H9 (cell line): ENCODE results near the gene ACOXL. TPM values are rescaled to one million over a fixed set of nuclear protein-coding genes. Genes with fewer than 3 reads are reported as not detected.
A peak's percentile ranks its signal among the peaks of the same experiment; 100 is the strongest.

Source experiments
- DNase-seq: peaks from one replicate; pipeline ENCODE4 v3.0.0-alpha.2; 2017
- H2AFZ ChIP-seq: one replicate; pipeline ENCODE4 v1.6.1; 2013; ENCODE audit warnings: mild to moderate bottlenecking, low read length, control low read depth, moderate library complexity
- H2AK5ac ChIP-seq: 2 replicates; pipeline ENCODE4 v1.6.1; 2013; ENCODE audit warnings: low read length, control low read depth, mixed read lengths; ENCODE audit not compliant: insufficient read length
- H2BK120ac ChIP-seq: one replicate; pipeline ENCODE4 v1.6.1; 2013; ENCODE audit warnings: low read depth, mild to moderate bottlenecking, low read length, control low read depth, inconsistent platforms; ENCODE audit not compliant: poor library complexity, severe bottlenecking
- H2BK12ac ChIP-seq: 2 replicates; pipeline ENCODE4 v1.6.1; 2013; ENCODE audit warnings: low read length, control low read depth, mixed read lengths, low read depth; ENCODE audit not compliant: insufficient read length
- H2BK15ac ChIP-seq: 2 replicates; pipeline ENCODE4 v1.6.1; 2013; ENCODE audit warnings: low read depth, low read length, control low read depth
- H2BK20ac ChIP-seq: one replicate; pipeline ENCODE4 v1.6.1; 2013; ENCODE audit warnings: low read depth, mild to moderate bottlenecking, low read length, control low read depth, inconsistent platforms; ENCODE audit not compliant: poor library complexity, severe bottlenecking
- H2BK5ac ChIP-seq: 2 replicates; pipeline ENCODE4 v1.6.1; 2013; ENCODE audit warnings: low read length, control low read depth, mixed read lengths; ENCODE audit not compliant: insufficient read length
- H3K14ac ChIP-seq: 2 replicates; pipeline ENCODE4 v1.6.1; 2013; ENCODE audit warnings: low read length, control low read depth; ENCODE audit not compliant: insufficient read depth
- H3K18ac ChIP-seq: 2 replicates; pipeline ENCODE4 v1.6.1; 2013; ENCODE audit warnings: low read depth, mild to moderate bottlenecking, mixed read lengths, low read length, control low read depth; ENCODE audit not compliant: insufficient read length
- H3K23ac ChIP-seq: 2 replicates; pipeline ENCODE4 v1.6.1; 2013; ENCODE audit warnings: low read length, control low read depth, mixed read lengths, low read depth; ENCODE audit not compliant: insufficient read length
- H3K23me2 ChIP-seq: 2 replicates; pipeline ENCODE4 v1.6.1; 2013; ENCODE audit warnings: low read depth, mild to moderate bottlenecking, mixed read lengths, low read length, control low read depth; ENCODE audit not compliant: insufficient read length, poor library complexity, severe bottlenecking
- H3K27ac ChIP-seq: 2 replicates; pipeline ENCODE4 v1.5.1; 2013; ENCODE audit warnings: low read length, control low read depth, mixed read lengths, low read depth; ENCODE audit not compliant: insufficient read length
- H3K27me3 ChIP-seq: 2 replicates; pipeline ENCODE4 v1.6.1; 2013; ENCODE audit warnings: low read length, control low read depth, inconsistent platforms; ENCODE audit not compliant: insufficient read depth
- H3K4ac ChIP-seq: 2 replicates; pipeline ENCODE4 v1.6.1; 2013; ENCODE audit warnings: low read depth, mild to moderate bottlenecking, control low read depth, inconsistent platforms, low read length, moderate library complexity
- H3K4me1 ChIP-seq: 2 replicates; pipeline ENCODE4 v1.6.1; 2013; ENCODE audit warnings: low read length, control low read depth, inconsistent platforms; ENCODE audit not compliant: insufficient read depth
- H3K4me2 ChIP-seq: 2 replicates; pipeline ENCODE4 v1.6.1; 2013; ENCODE audit warnings: low read length, control low read depth, mixed read lengths; ENCODE audit not compliant: insufficient read length, insufficient read depth
- H3K56ac ChIP-seq: 2 replicates; pipeline ENCODE4 v1.6.1; 2013; ENCODE audit warnings: low read depth, mild to moderate bottlenecking, mixed read lengths, low read length, control low read depth; ENCODE audit not compliant: insufficient read length
- H3K79me1 ChIP-seq: 2 replicates; pipeline ENCODE4 v1.6.1; 2013; ENCODE audit warnings: low read depth, mild to moderate bottlenecking, moderate library complexity, low read length, control low read depth, inconsistent platforms; ENCODE audit not compliant: insufficient read depth, poor library complexity, severe bottlenecking
- H3K79me2 ChIP-seq: 2 replicates; pipeline ENCODE4 v1.6.1; 2013; ENCODE audit warnings: low read length, control low read depth, inconsistent platforms; ENCODE audit not compliant: insufficient read depth
- H3K9ac ChIP-seq: 2 replicates; pipeline ENCODE4 v1.6.1; 2013; ENCODE audit warnings: low read length, control low read depth, mixed read lengths; ENCODE audit not compliant: insufficient read length; ENCODE audit errors: extremely low read depth
- H3K9me3 ChIP-seq: one replicate; pipeline ENCODE4 v1.6.1; 2013; ENCODE audit warnings: low read depth, low read length, inconsistent platforms; ENCODE audit not compliant: control insufficient read depth
- H3T11ph ChIP-seq: one replicate; pipeline ENCODE4 v1.6.1; 2013; ENCODE audit warnings: mild to moderate bottlenecking, low read length, control low read depth, inconsistent platforms
- H4K20me1 ChIP-seq: one replicate; pipeline ENCODE4 v1.6.1; 2013; ENCODE audit not compliant: control insufficient read depth, insufficient read length, insufficient read depth
- H4K5ac ChIP-seq: 2 replicates; pipeline ENCODE4 v1.6.1; 2013; ENCODE audit warnings: low read depth, mild to moderate bottlenecking, mixed read lengths, low read length, control low read depth; ENCODE audit not compliant: insufficient read length
- H4K8ac ChIP-seq: replicated peaks from 2 replicates; pipeline ENCODE4 v1.6.1; 2013; ENCODE audit warnings: low read length, control low read depth, mixed read lengths, low read depth; ENCODE audit not compliant: insufficient read length
- H4K91ac ChIP-seq: 2 replicates; pipeline ENCODE4 v1.6.1; 2013; ENCODE audit warnings: low read depth, mild to moderate bottlenecking, moderate library complexity, mixed read lengths, low read length, control low read depth; ENCODE audit not compliant: insufficient read length
- H3K27ac Mint-ChIP-seq, 3 experiments: 2 replicates in 2 of 3; 3 replicates in 1 of 3; pipeline ENCODE4 v1.8.0; 2020 to 2021; ENCODE audit warnings: mixed read lengths in 3 of 3, mild to moderate bottlenecking in 1 of 3, moderate library complexity in 1 of 3
- H3K27me3 Mint-ChIP-seq: 2 replicates; pipeline ENCODE4 v1.8.0; 2021; ENCODE audit warnings: low read depth, mild to moderate bottlenecking, moderate library complexity, mixed read lengths
- H3K36me3 Mint-ChIP-seq, 3 experiments: 2 replicates in 2 of 3; 3 replicates in 1 of 3; pipeline ENCODE4 v1.8.0; 2020 to 2021; ENCODE audit warnings: low read depth in 3 of 3, mixed read lengths in 3 of 3; ENCODE audit not compliant: insufficient read depth in 1 of 3
- H3K4me1 Mint-ChIP-seq, 2 experiments: 2 replicates each; pipeline ENCODE4 v1.8.0; 2020; ENCODE audit warnings: mixed read lengths in 2 of 2
- H3K4me3 Mint-ChIP-seq, 2 experiments: 2 replicates in 1 of 2; 3 replicates in 1 of 2; pipeline ENCODE4 v1.8.0; 2020 to 2021; ENCODE audit warnings: mild to moderate bottlenecking in 2 of 2, mixed read lengths in 2 of 2, moderate library complexity in 1 of 2
- H3K9me3 Mint-ChIP-seq, 2 experiments: 2 replicates in 1 of 2; 3 replicates in 1 of 2; pipeline ENCODE4 v1.8.0; 2020; ENCODE audit warnings: mild to moderate bottlenecking in 2 of 2, mixed read lengths in 2 of 2, moderate library complexity in 1 of 2
- WGBS: extraction: QIAGEN DNeasy Blood & Tissue Kit; methylation state at CpG from one replicate; pipeline ENCODE4 v1.1.7; 2013; ENCODE audit warnings: missing lambda C conversion rate, low lambda C conversion rate, mixed read lengths; ENCODE audit not compliant: insufficient read length; ENCODE audit errors: extremely low coverage; 5-methylcytosine and 5-hydroxymethylcytosine counted together
- total RNA-seq: library from RNA; stranded (reverse); gene quantifications from 2 replicates; pipeline ENCODE4 v1.2.1, GENCODE V29; 2021
- TF ChIP-seq, protein P1 (sequence below): fragments of 200-600 bp; sonication (generic); conservative IDR thresholded peaks from 3 replicates; pipeline ENCODE4 v1.8.0; 2021; ENCODE audit warnings: antibody characterized with exemption, mild to moderate bottlenecking

ACOXL gene
- total RNA-seq, 1 experiment from 2014 or later = 37.6 TPM

DNA sequence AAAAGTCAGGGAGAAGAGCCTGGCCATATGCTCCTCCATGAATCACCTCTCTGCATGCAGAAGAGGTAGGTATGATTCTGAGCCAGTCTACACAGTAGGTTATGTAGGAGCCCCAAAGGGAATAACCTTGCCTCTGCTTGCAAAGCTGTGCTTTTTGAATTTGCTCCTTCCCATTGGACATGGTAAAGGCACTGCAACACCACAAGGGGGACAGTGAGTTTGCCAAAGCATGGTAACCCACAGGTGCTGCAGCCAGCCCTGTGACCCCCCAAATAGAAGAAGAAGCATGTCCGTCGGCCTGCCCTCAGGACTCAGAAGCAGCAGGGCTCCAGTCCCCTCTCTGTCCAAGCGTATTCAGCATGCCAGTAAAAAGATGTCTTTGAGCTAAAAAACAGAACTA is 337.3 kb downstream of the ACOXL start:
- Histone ChIP-seq H3K4me2 (no peak overlapping the region), H3K23me2 (no peaks in the 10 kb centered on the region), H3K9ac (no peak overlapping the region), H3K79me1 (no peaks in the 10 kb centered on the region), H4K91ac (no peak overlapping the region), H3K56ac (no peak overlapping the region), H3K9me3 (peaks cover 3% of the 10 kb centered on the region), H3K18ac (no peak overlapping the region), H2AFZ (no peak overlapping the region), H3K14ac (no peak overlapping the region), H3K79me2 (no peaks in the 10 kb centered on the region), H3K27ac (no peak overlapping the region), H2BK5ac (no peak overlapping the region), H4K20me1 (no peaks in the 10 kb centered on the region), H3T11ph (no peak overlapping the region), H4K8ac (no peak overlapping the region), H2AK5ac (no peak overlapping the region), H2BK120ac (no peak overlapping the region), H4K5ac (no peak overlapping the region), H3K4me1 (no peaks in the 10 kb centered on the region; the same call in 1 of the 2 replicates), H2BK15ac (no peak overlapping the region; the same call in 1 of the 2 replicates), H3K27me3 (no peaks in the 10 kb centered on the region), H3K4ac (no peak overlapping the region), H3K23ac (no peak overlapping the region), H2BK20ac (no peak overlapping the region), H2BK12ac (no peak overlapping the region)
- WGBS = no CpG with 5 or more reads among the region's 3 CpGs
- Mint-ChIP-seq H3K4me1 (peaks cover 15 to 31% of the 10 kb centered on the region in 2 experiments), H3K27ac (peak overlapping the region in 1 of 3 experiments; percentile 14; a peak in 1 of 7 replicates), H3K36me3 (peaks cover 13 to 21% (median 20%) of the 10 kb centered on the region in 3 experiments), H3K4me3 (no peak overlapping the region), H3K9me3 (peaks cover 11 to 15% of the 10 kb centered on the region in 2 experiments), H3K27me3 (no peaks in the 10 kb centered on the region)
- no peak for DNase-seq
- TF ChIP-seq, protein P1, sequence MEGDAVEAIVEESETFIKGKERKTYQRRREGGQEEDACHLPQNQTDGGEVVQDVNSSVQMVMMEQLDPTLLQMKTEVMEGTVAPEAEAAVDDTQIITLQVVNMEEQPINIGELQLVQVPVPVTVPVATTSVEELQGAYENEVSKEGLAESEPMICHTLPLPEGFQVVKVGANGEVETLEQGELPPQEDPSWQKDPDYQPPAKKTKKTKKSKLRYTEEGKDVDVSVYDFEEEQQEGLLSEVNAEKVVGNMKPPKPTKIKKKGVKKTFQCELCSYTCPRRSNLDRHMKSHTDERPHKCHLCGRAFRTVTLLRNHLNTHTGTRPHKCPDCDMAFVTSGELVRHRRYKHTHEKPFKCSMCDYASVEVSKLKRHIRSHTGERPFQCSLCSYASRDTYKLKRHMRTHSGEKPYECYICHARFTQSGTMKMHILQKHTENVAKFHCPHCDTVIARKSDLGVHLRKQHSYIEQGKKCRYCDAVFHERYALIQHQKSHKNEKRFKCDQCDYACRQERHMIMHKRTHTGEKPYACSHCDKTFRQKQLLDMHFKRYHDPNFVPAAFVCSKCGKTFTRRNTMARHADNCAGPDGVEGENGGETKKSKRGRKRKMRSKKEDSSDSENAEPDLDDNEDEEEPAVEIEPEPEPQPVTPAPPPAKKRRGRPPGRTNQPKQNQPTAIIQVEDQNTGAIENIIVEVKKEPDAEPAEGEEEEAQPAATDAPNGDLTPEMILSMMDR = peak; percentile 54
